ENCODE measurements around the gene GPD2.
"Not testable (repeated sequence)": the region's sequence is repeated elsewhere in the genome, so short reads cannot be mapped to it uniquely, and the experiment has no call there.

GPD2 gene

DNA sequence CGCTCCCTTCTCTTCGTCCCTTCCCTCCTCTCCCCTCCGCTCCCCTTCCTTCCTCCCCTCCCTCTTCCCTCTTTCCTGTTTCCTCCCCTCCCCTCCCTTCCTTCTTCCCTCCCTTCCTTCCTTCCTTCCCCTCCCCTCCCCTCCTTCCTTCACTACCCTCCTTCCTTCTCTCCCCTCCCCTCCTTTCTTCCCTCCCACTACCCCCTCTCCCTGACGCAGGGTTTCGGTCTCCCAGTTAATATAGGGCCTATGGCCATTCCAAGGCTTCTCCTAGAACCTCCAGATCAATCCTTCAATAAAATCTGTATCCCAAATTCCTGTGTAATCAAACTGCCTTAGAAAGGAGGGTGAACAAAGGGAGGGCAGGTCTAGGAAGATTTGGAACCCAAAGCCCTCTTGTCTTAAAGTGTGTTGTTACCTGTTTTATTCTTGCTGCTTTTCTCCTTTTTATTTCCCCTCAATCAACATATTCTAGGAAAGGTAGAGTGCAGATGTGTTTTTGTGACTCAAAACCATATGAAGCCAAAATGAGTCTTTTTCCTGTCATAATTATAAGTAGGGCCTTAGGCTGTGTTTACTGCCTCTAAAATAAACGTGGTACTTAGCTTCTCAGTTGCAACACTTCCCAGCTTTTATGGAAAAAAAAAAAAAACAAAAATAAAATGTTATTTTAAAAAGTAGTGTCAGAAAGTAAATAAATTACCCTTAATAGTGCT lies 53.7 kb downstream of the GPD2 start:
- no peak for DNase-seq (ENCODE audit: low read depth, low spot score)
- H3K36me3 ChIP-seq (ENCODE audit: insufficient read depth, low read length): no peaks in the 10 kb centered on the region
- no peaks in the 10 kb centered on the region for H3K9me3 ChIP-seq (ENCODE audit: low read depth, low read length)

GRCh38 chr2:156490466-156490840 lies 54.3 kb downstream of the GPD2 start:
- Histone ChIP-seq H3K9ac (ENCODE audit: insufficient read length) (no peak overlapping the region), H3K36me3 (ENCODE audit: insufficient read depth, low read length) (no peaks in the 10 kb centered on the region), H3K4me3 (no peak overlapping the region), H3K27ac (peak overlapping the region; percentile 97), H3K9me3 (ENCODE audit: low read depth, low read length) (no peaks in the 10 kb centered on the region)
- no peak for DNase-seq (ENCODE audit: low read depth, low spot score)
- TF ChIP-seq POLR2AphosphoS5 (IDR thresholded peaks at IDR 0.05; ENCODE audit: borderline replicate concordance, low read depth, low read length) (no peak), EZH2 (IDR thresholded peaks at IDR 0.05) (no peak), FOXP2 (optimal IDR thresholded peaks at IDR 0.05; ENCODE audit: control extremely low read depth, extremely low read length, insufficient read depth) (no peak)

More for the DNA sequence above, 53.7 kb downstream of the GPD2 start:
- Histone ChIP-seq H3K9ac (ENCODE audit: insufficient read length) (peak overlapping the region; percentile 28), H3K27ac (peak overlapping the region; percentile 97), H3K4me3 (peak overlapping the region; percentile 51; the same call in 1 of the 2 replicates)
- TF ChIP-seq FOXP2 (optimal IDR thresholded peaks at IDR 0.05; ENCODE audit: control extremely low read depth, extremely low read length, insufficient read depth) (no peak), EZH2 (IDR thresholded peaks at IDR 0.05) (no peak), POLR2AphosphoS5 (IDR thresholded peaks at IDR 0.05; ENCODE audit: borderline replicate concordance, low read depth, low read length) (no peak)

DNA sequence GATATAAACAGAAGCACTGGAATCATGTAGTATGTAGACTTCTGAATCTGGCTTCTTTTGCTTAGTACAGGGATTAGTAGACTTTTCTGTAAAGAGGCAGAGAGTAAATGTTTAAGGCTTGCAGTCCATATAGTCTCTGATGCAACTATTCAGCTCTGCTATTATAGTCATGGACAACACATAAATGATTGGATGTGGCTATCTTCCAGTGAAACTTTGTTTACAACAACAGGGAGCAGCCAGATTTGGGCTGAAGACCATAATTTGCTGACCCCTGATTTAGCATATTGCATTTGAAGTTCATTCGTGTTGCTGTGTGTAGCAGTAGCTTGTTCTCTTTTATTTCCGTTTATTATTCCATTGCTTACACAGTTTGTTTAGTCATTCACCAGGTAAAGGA lies 55.0 kb downstream of the GPD2 start:
- no peak overlapping the region for H3K4me3 ChIP-seq
- DNase-seq (ENCODE audit: low read depth, low spot score): no peak
- no peaks in the 10 kb centered on the region for H3K36me3 ChIP-seq (ENCODE audit: insufficient read depth, low read length)
- H3K27ac ChIP-seq: peak overlapping the region; percentile 97
- no peak overlapping the region for H3K9ac ChIP-seq (ENCODE audit: insufficient read length)
- H3K9me3 ChIP-seq (ENCODE audit: low read depth, low read length): no peaks in the 10 kb centered on the region
- no peak for TF ChIP-seq EZH2 (IDR thresholded peaks at IDR 0.05)
- no peak for TF ChIP-seq POLR2AphosphoS5 (IDR thresholded peaks at IDR 0.05; ENCODE audit: borderline replicate concordance, low read depth, low read length)
- no peak for TF ChIP-seq FOXP2 (optimal IDR thresholded peaks at IDR 0.05; ENCODE audit: control extremely low read depth, extremely low read length, insufficient read depth)

DNA sequence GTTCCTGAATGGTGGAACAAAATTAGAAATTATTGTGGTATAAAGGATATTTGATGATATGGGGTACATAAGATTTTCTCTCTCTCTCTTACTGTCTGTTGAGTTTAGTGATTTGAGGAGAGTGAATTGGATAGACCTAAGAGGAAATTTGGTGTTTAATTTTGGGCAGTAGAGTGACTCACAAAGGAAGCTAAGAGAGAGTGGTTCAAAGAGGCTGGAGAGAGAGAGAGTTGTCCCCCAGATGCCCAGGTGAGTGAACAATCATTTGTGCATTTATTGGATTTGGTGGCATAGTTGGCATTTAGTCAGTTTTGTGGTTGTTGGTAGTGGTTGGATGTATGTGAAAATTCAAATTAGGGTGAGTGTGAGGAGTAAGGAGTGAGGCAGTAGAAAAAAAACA lies 56.8 kb downstream of the GPD2 start:
- TF ChIP-seq POLR2AphosphoS5 (IDR thresholded peaks at IDR 0.05; ENCODE audit: borderline replicate concordance, low read depth, low read length): no peak
- TF ChIP-seq FOXP2 (optimal IDR thresholded peaks at IDR 0.05; ENCODE audit: control extremely low read depth, extremely low read length, insufficient read depth): no peak
- no peak for TF ChIP-seq EZH2 (IDR thresholded peaks at IDR 0.05)
- no peak overlapping the region for H3K4me3 ChIP-seq
- H3K27ac ChIP-seq: no peak overlapping the region
- H3K9ac ChIP-seq (ENCODE audit: insufficient read length): no peak overlapping the region
- no peak for DNase-seq (ENCODE audit: low read depth, low spot score)
- no peaks in the 10 kb centered on the region for H3K9me3 ChIP-seq (ENCODE audit: low read depth, low read length)
- no peaks in the 10 kb centered on the region for H3K36me3 ChIP-seq (ENCODE audit: insufficient read depth, low read length)

DNA sequence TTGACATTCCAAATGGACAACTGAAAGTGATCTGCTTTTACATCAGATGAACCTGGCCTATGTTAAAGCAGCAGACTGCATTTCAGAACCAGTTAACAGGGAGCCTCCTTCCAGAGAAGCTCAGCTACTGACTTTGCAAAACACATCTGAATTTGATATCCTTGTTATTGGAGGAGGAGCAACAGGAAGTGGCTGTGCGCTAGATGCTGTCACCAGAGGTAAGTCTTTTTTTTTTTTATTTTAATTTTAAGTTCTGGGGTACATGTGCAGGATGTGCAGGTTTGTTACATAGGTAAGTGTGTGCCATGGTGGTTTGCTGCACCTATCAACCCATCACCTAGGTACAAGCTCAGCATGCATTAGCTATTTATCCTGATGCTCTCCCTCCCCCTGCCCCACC lies 59.8 kb downstream of the GPD2 start:
- DNase-seq (ENCODE audit: low read depth, low spot score); H3K4me3 ChIP-seq; H3K27ac ChIP-seq; H3K9me3 ChIP-seq (ENCODE audit: low read depth, low read length); H3K9ac ChIP-seq (ENCODE audit: insufficient read length); H3K36me3 ChIP-seq (ENCODE audit: insufficient read depth, low read length): not testable (repeated sequence)

GRCh38 chr2:156505696-156506095 lies 69.5 kb downstream of the GPD2 start:
- H3K27ac ChIP-seq: no peak overlapping the region
- DNase-seq (ENCODE audit: low read depth, low spot score): no peak
- no peaks in the 10 kb centered on the region for H3K36me3 ChIP-seq (ENCODE audit: insufficient read depth, low read length)
- no peak overlapping the region for H3K9ac ChIP-seq (ENCODE audit: insufficient read length)
- no peaks in the 10 kb centered on the region for H3K9me3 ChIP-seq (ENCODE audit: low read depth, low read length)
- no peak overlapping the region for H3K4me3 ChIP-seq
- TF ChIP-seq FOXP2 (optimal IDR thresholded peaks at IDR 0.05; ENCODE audit: control extremely low read depth, extremely low read length, insufficient read depth) (no peak), EZH2 (IDR thresholded peaks at IDR 0.05) (no peak), POLR2AphosphoS5 (IDR thresholded peaks at IDR 0.05; ENCODE audit: borderline replicate concordance, low read depth, low read length) (no peak)

- no peak overlapping the region for H3K4me3 ChIP-seq
- DNase-seq (ENCODE audit: low read depth, low spot score): no peak
- H3K9ac ChIP-seq (ENCODE audit: insufficient read length): no peak overlapping the region
- H3K36me3 ChIP-seq (ENCODE audit: insufficient read depth, low read length): no peaks in the 10 kb centered on the region
- TF ChIP-seq FOXP2 (optimal IDR thresholded peaks at IDR 0.05; ENCODE audit: control extremely low read depth, extremely low read length, insufficient read depth) (no peak), EZH2 (IDR thresholded peaks at IDR 0.05) (no peak), POLR2AphosphoS5 (IDR thresholded peaks at IDR 0.05; ENCODE audit: borderline replicate concordance, low read depth, low read length) (no peak)
- H3K27ac ChIP-seq: no peak overlapping the region
- H3K9me3 ChIP-seq (ENCODE audit: low read depth, low read length): no peaks in the 10 kb centered on the region
Observed at GRCh38 chr2:156511122-156511521, 74.9 kb downstream of the GPD2 start.

- Histone ChIP-seq H3K36me3 (ENCODE audit: insufficient read depth, low read length) (no peaks in the 10 kb centered on the region), H3K4me3 (no peak overlapping the region), H3K27ac (no peak overlapping the region), H3K9me3 (ENCODE audit: low read depth, low read length) (no peaks in the 10 kb centered on the region), H3K9ac (ENCODE audit: insufficient read length) (no peak overlapping the region)
- DNase-seq (ENCODE audit: low read depth, low spot score): no peak
- TF ChIP-seq FOXP2 (optimal IDR thresholded peaks at IDR 0.05; ENCODE audit: control extremely low read depth, extremely low read length, insufficient read depth): no peak
- TF ChIP-seq EZH2 (IDR thresholded peaks at IDR 0.05): no peak
- no peak for TF ChIP-seq POLR2AphosphoS5 (IDR thresholded peaks at IDR 0.05; ENCODE audit: borderline replicate concordance, low read depth, low read length)
Observed at GRCh38 chr2:156511803-156512202, 75.6 kb downstream of the GPD2 start.

GRCh38 chr2:156512451-156512850 lies 76.3 kb downstream of the GPD2 start:
- Histone ChIP-seq H3K27ac (no peak overlapping the region), H3K9me3 (ENCODE audit: low read depth, low read length) (no peaks in the 10 kb centered on the region), H3K36me3 (ENCODE audit: insufficient read depth, low read length) (no peaks in the 10 kb centered on the region), H3K9ac (ENCODE audit: insufficient read length) (no peak overlapping the region), H3K4me3 (no peak overlapping the region)
- no peak for TF ChIP-seq POLR2AphosphoS5 (IDR thresholded peaks at IDR 0.05; ENCODE audit: borderline replicate concordance, low read depth, low read length)
- TF ChIP-seq FOXP2 (optimal IDR thresholded peaks at IDR 0.05; ENCODE audit: control extremely low read depth, extremely low read length, insufficient read depth): no peak
- TF ChIP-seq EZH2 (IDR thresholded peaks at IDR 0.05): no peak
- no peak for DNase-seq (ENCODE audit: low read depth, low spot score)
